Fibroblast of skin of left quadriceps (primary cell): ENCODE measurements around the gene RTRAF.

Source experiments
- DNase-seq, 2 experiments: peaks; one replicate each; pipeline ENCODE4 v3.0.0-alpha.2; 2013; ENCODE audit warnings: low read depth in 2 of 2

RTRAF gene

GRCh38 chr14:52020161-52020714 is 30.9 kb downstream of the RTRAF start:
- no peak for DNase-seq

- DNase-seq: no peak
Measured at GRCh38 chr14:52020866-52021717, 31.7 kb downstream of the RTRAF start.

- no peak for DNase-seq
Measured at GRCh38 chr14:52021957-52022600, 32.7 kb downstream of the RTRAF start.

GRCh38 chr14:52023518-52023917 is 34.2 kb downstream of the RTRAF start:
- peak in 1 of 2 experiments; percentile 59 for DNase-seq

- peak; percentile 82 to 85 for DNase-seq
Measured at GRCh38 chr14:52025310-52025709, 36.0 kb downstream of the RTRAF start.

- peak; percentile 15 to 23 for DNase-seq
Measured at GRCh38 chr14:52026017-52026660, 36.8 kb downstream of the RTRAF start.

- DNase-seq: no peak
Measured at GRCh38 chr14:52026901-52027300, 37.6 kb downstream of the RTRAF start.

- no peak for DNase-seq
Measured at GRCh38 chr14:52029881-52030280, 40.5 kb downstream of the RTRAF start.

- DNase-seq: peak; percentile 39 to 54
Measured at GRCh38 chr14:52031781-52032180, 42.4 kb downstream of the RTRAF start.

GRCh38 chr14:52032204-52032801 is 43.0 kb downstream of the RTRAF start:
- peak; percentile 68 to 70 for DNase-seq

- peak; percentile 60 to 61 for DNase-seq
Measured at GRCh38 chr14:52033101-52033642, 43.8 kb downstream of the RTRAF start.

GRCh38 chr14:52039124-52039815 is 49.9 kb downstream of the RTRAF start:
- no peak for DNase-seq

GRCh38 chr14:52040598-52040997 is 51.3 kb downstream of the RTRAF start:
- no peak for DNase-seq

- no peak for DNase-seq
Measured at GRCh38 chr14:52042371-52043289, 53.3 kb downstream of the RTRAF start.

- no peak for DNase-seq
Measured at GRCh38 chr14:52043690-52044089, 54.3 kb downstream of the RTRAF start.

- peak; percentile 64 to 74 for DNase-seq
Measured at GRCh38 chr14:52044791-52045522, 55.6 kb downstream of the RTRAF start.

GRCh38 chr14:52046376-52046917 is 57.1 kb downstream of the RTRAF start:
- DNase-seq: no peak

- no peak for DNase-seq
Measured at GRCh38 chr14:52048116-52048515, 58.8 kb downstream of the RTRAF start.

GRCh38 chr14:52048641-52049204 is 59.4 kb downstream of the RTRAF start:
- no peak for DNase-seq
